GM10248 (cell line): ENCODE measurements around the gene NUP98.

Experiments
- CTCF ChIA-PET: fragments of 300-600 bp; sonication (Branson Sonifier 250); formaldehyde crosslinking; extraction: SDS; loops from one replicate; lab custom pipeline; 2021; ENCODE audit warnings: antibody characterized with exemption; lab: Yijun Ruan, JAX
- POLR2A ChIA-PET: fragments of 350-650 bp; sonication (Branson Sonifier 250); formaldehyde crosslinking; extraction: SDS; loops from one replicate; lab custom pipeline; 2020; ENCODE audit warnings: antibody characterized with exemption; lab: Yijun Ruan, JAX
- DNase-seq: peaks from one replicate; pipeline ENCODE4 v3.0.0; 2012; ENCODE audit errors: extremely low spot score
- CTCF ChIP-seq: IDR thresholded peaks from 2 replicates; pipeline ENCODE4 v1.5.1; 2012; ENCODE audit warnings: mild to moderate bottlenecking, low read depth; ENCODE audit errors: extremely low read depth, missing control alignments, control extremely low read depth

Gene NUP98

GRCh38 chr11:3737386-3737933 is 59.9 kb downstream of the NUP98 start:
- ChIA-PET POLR2A (no interaction called here), CTCF (no interaction called here)
- TF ChIP-seq CTCF: no peak
- DNase-seq: no peak

- TF ChIP-seq CTCF: no peak
- POLR2A ChIA-PET: no interaction called here
- CTCF ChIA-PET: no interaction called here
- no peak for DNase-seq
Observed at GRCh38 chr11:3736816-3737215, 60.5 kb downstream of the NUP98 start.

GRCh38 chr11:3735827-3736226 is 61.5 kb downstream of the NUP98 start:
- no peak for DNase-seq
- CTCF ChIA-PET: interaction anchor here (1.1 to 1.2 kb wide), 2 partner anchors 15 to 34 kb away, joined by 3 read pairs; no protein-coding TSS in a partner anchor

GRCh38 chr11:3732671-3733436 is 64.5 kb downstream of the NUP98 start:
- ChIA-PET CTCF (interaction anchor here (1.0 kb wide), 1 partner anchor 8 kb away, joined by 3 read pairs; no protein-coding TSS in a partner anchor), POLR2A (no interaction called here)
- no peak for TF ChIP-seq CTCF
- DNase-seq: no peak

More at GRCh38 chr11:3735827-3736226, 61.5 kb downstream of the NUP98 start:
- no peak for TF ChIP-seq CTCF
- POLR2A ChIA-PET: no interaction called here

- ChIA-PET CTCF (interaction anchor here (1.4 kb wide), 1 partner anchor 28 kb away, joined by 3 read pairs; no protein-coding TSS in a partner anchor), POLR2A (no interaction called here)
- TF ChIP-seq CTCF: no peak
- no peak for DNase-seq
Observed at GRCh38 chr11:3723014-3723708, 74.2 kb downstream of the NUP98 start.

- DNase-seq: no peak
- CTCF ChIA-PET: interaction anchor here (1.4 kb wide), 1 partner anchor 29 kb away, joined by 3 read pairs; no protein-coding TSS in a partner anchor
- POLR2A ChIA-PET: no interaction called here
- no peak for TF ChIP-seq CTCF
Observed at GRCh38 chr11:3722100-3722499, 75.3 kb downstream of the NUP98 start.
